ENCODE measurements around the gene NUCKS1.

Gene NUCKS1

DNA sequence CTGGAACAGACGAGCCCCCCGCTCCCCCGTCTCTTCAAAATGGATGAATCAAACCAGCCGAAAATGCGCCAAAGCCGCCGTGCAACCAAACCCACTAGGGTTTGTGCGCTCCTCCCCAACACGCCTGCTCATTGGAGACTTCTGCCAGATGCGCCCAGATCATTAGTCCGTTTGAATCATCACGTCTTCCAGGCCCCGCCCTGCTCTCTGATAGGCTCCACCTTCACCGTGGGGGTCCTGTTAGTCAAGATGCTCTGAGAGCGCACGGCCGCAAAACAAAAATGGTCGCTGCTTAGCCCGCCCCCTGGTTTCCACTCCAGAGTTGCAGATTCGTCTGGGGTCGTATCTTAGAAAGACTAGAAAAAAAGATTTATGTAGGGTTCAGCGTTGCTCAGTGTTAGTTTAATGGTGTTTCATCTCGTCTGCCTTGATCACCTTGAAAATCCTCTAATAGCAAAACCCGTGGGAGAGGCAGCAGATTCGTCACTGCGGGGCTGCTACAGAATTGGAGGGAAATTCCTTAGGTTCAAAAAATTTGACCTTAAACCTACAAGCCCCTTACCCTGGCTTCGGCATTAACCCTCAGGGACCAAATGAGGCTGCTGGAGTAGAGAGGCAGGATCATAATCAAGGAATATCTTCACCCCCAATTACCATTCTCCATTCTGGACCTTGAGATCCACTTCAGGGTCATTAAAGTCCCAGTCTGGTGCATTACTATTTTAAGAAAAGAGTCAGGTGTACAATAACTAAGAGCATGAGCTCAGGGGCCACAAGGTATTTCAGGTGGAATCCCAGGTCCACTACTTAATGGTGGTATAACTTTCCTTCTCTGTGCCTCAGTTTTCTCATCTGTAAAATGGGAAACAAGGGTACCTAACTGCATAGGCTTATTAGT, at the start of gene NUCKS1:
TSS of gene NUCKS1 (minus strand) at position 45 of the 898 bp plus-strand sequence. CDS start 209 bp downstream, outside the sequence.
- peak; percentile 96 to 97 for DNase-seq

GRCh38 chr1:205798577-205798976, 48.6 kb upstream of the NUCKS1 start:
- no peak for DNase-seq

DNA sequence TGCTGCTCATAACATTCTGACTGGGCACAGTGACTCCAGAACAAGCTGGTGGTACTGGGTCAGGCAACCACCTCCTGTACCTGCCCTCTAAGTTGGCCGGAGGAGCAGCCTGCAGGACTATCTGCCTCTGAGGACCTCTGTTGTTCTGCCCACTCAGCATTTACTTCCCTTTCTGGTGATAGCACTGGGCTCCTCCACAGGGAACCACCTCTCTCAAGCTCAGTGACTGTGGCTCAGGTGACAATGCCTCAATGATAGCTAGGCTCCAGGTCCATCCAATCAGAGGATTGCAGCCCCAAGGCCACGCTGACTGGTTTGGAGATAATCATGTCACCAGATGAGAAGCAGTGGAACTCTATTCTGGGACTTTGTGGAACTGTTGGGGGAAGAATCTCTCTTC, 47.2 kb upstream of the NUCKS1 start:
- DNase-seq: no peak

GRCh38 chr1:205794011-205794730, 44.2 kb upstream of the NUCKS1 start:
- DNase-seq: no peak

DNA sequence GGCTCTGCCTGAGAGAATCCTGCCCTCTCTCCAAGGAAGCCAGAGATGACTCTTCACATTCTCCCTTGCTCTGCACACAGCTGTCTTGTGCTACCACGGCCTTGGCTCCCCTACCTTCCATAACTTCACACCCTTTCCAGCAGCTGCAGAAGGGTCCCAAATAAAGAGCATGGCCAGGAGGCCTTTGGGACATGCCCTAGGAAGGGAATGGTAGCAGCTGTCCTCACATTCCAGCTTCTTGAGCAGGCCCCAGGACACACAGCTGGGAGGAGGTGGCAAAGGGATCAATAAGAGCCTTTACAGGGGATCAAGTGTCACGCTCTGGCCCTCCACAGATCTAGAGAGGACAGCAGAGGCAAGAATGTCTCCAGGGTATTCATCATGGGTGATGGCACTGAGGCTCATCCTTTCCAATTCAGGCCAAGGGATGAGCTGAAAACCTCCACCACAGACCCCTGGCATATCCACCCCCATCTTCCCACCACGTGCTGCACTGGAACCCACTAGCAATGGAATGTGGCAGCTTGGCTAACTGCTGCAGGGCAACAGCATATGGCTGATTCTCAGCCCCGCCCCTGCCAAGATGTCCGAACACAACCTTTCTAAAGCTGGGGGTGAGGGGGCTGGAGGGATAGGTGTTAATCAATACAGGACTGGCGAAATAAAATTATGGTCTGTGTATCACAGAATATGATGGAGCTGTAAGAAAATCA, 43.1 kb upstream of the NUCKS1 start:
- no peak for DNase-seq

DNA sequence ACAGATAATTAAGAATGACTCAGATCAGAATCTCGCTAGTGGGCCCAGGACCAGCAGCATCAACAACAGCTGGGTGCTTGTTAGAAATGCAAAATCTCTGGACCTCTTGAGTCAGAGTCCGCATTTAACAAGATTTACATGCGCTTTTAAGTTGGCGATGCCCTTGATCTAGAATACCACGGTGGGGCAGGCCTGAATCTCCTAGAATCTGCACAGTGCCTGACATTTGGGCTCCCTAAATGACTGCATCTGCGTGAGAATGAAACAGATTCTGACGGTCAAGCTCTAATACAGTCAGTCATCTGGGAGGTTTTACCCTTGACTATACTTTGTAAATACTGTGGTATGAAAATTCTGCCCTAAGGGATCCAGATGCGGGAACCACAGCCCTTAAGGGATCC, 42.5 kb upstream of the NUCKS1 start:
- DNase-seq: no peak

DNA sequence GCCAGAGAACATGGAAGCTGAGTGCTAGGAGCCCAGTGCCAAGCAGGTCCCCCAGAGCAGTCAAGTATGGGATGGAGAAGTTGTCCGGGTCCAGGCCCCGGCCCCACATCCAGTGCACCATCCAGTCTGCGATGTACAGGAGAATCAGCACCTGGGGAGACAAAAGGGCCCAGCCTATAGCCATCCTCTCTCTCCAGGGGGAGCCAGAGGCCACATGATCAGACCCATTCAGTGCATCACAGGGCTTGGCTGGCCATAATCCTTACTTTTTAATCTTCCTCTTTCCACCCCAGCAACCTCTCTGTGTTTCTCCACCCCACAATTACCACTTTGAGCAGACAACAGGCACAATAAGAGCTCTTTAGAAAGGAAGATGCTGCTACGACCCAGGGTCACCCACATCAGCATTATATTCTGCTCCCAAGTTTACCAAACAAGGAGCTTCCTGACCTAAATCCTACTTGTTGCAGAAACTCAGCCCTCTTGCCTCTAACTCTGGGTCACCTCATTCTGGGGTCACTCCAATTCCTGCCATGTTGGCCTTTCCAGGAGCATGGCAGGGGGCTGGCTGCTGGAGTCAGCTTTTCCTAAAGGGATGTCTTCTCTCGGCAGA, 41.7 kb upstream of the NUCKS1 start:
- peak; percentile 66 to 68 for DNase-seq

- DNase-seq: no peak
These were observed 37.4 kb upstream of the NUCKS1 start for GRCh38 chr1:205787287-205787916.

- no peak for DNase-seq
These were observed 36.6 kb upstream of the NUCKS1 start for GRCh38 chr1:205786601-205787000.

- no peak for DNase-seq
These were observed 35.5 kb upstream of the NUCKS1 start for GRCh38 chr1:205785446-205785845.

DNA sequence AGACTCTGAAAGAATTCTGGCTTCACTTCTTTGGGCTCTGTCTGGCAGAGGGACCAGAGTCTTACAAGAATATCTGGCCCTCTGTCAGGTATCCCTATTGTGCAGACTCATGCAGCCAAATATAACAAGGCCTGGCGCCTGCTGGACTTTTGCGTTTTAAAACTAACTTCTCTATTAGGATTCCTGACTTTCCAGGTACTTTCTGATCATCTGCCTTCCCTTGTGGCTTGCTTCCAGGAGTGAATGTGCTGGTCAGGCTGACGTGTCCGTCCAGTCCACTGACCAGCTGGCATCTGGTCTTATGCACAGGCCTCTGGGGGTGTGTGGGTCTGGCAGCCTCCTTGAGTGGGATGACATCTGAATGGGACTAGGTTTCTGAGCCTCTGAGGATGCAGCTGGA, 33.9 kb upstream of the NUCKS1 start:
- no peak for DNase-seq

DNA sequence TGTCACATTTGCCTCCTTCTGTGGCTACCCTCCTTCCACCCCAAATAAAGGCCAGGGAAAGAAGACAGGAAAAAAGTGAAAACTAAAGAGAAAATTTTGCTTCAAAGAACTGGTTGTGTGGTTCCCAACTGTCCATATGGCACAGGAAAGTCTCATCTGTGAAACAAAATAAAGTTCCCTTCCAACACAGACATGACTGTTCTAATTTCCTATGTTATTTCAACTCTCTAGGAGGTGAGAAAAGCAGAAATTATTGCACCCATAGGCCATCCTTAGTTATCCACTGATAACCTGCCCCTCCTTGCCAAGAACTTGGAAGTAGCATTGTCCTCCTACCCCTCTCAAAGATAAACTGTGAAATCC, 33.4 kb upstream of the NUCKS1 start:
- DNase-seq: no peak

DNA sequence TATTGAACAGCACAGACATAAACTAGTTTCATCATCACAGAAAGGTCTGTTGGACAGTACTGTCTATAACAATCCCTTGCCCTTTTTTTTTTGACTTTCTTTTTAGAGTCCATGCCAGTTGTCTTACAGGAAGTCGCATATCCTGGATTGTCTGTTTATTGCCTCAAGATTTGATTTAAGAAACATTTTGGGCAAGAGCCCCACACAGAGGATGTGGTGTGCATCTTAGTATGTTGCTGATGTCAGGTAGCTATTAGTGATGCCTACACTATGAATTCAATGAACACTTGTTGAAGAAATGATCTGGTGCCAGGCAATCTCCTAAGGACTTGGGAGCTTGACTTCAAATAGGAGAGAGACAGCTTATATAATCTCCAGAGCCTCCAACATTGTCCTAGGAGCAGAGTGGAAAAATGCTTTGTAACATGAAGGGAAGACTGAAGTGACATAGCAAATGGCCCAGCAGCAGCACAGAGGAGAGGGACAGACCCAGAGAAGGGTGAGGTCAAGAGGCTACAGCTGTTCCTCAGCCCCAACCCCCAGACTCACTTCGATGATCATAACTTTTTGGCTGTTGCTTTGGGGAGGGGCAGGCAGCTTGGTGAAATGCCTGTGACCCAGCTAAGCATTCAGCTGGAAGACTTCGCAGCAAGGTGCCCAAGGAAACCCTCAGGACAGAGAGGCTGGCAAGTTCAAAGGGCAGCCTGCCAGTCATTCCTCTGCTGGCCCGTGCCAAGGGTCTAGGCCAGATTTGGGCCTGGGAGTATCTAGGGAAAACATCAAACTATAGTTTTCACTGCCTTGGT, 32.8 kb upstream of the NUCKS1 start:
- no peak for DNase-seq

DNA sequence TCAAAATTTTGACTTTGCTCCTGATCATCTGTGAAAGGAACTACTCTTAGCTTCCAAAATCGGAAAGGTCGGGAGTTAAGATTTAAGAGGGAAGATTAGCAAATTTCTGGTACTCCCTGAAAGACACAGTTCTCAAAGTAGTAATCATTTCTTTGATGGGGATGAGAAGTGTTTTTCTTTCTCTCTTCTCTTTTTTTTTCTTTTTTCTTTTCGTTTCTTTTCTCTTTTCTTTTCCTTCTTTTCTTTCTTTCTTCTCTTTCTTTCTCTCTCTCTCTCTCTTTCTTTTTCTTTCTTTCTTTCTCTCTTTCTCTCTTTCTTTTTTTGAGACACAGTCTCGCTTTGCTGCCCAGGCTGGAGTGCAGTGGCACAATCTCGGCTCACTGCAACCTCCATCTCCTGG, 30.4 kb upstream of the NUCKS1 start:
- no peak for DNase-seq

DNA sequence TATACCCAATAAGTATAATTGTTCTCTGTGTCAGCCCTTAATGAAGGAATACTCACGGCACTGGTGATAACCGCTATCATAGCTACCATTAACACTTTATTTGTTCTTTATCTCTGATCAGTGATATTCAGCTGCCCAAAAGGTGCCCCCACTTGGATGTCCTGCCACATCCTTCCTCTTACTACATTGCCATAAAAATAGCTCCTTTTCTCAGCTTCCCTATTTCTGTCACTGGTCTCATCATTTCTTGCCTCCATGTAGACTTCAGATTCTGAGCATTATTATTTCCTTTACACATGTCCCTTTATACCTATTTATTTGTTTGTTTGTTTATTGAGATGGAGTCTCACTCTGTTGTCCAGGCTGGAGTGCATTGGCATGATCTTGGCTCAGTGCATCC, 28.0 kb upstream of the NUCKS1 start:
- DNase-seq: no peak

DNA sequence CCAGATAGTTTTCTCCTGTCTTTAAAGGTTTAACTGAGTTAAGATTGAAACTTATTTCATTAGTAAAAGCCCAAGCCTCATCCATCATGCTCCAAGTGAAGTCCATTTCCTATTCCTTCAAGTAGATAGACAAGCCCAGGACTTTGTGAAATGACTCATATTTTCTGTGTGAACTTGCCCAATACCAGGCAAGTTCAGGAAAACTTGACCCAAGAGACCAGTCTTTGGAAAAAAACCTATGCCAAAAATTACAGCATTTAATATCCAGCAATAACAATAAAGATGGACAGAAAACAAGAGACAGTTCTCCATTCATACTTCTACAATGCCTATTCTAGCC, 25.7 kb upstream of the NUCKS1 start:
- no peak for DNase-seq

DNA sequence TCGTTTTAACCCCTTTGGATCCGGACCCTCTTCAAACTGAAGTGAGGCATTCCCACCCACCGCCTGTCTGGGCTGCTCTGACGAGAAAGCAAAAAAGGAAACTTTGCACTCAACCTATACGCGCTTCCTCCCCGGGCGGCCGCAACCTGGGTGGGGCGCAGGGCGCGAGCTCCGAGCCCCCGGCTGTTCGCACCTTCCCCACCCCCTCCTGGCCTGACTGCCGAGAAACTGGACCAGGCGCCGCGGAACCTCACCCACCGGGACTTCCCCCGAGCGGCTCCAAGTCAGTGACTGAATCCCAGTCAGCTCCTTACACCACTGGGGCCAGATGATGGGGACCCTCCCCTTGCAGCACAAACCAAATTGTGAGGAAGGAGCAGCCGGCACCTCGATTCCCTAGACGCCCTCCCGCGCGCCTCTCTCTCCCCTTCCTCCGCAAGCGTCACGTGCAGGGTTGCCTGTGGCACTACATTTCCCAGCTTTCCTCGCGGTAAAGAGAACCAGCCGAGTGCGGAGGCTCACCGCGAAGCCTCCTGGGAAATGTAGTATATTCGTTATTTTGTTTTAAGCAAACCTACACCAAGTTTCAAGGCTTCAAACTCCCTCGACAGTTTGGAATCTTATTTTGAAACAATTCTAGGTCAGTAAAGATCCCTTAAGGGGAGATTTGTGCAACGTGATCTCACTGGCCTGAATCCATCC, 25.2 kb upstream of the NUCKS1 start, which contains the start of gene RAB29:
TSS of gene RAB29 (minus strand) at position 468 of the 702 bp plus-strand sequence. CDS start 526 bp downstream, outside the sequence.
- peak; percentile 84 to 85 for DNase-seq

DNA sequence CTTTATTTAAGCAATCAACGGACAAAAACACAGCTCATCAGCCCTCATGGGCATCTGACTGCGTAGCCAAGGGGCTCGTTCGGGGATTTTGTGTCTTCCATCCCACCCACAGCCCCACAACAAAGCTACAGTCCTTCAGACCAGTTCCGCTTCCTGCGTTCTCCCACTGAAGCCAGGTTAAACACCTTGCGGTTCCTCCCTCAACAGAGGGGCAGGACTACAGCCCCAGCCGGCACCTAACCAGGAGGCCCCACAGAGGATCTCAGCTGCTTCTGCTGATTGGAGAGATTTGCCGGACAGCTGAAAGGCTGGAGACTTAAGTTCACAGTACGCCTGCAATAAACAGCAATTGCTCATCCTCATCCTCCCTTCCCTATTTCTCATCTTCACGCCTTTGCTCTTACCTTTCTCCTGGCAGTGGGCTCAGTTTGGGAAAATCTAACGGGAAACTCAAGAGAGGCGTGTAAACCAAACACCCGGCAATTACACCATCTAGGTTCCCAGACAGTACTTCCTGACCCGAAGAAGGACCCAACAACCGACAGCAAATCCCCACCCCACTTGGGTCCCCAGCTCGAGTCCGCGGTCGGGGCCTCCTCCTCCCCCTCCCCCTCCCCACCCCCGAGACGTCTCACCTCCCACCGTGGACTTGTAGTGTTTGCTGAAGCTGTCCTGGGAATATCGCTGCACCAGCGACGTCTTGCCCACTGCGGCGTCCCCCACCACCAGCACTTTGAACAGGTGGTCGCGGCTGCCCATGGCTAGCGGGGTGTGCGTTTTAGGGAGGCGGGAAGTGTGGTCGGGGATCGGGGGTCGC, 24.4 kb upstream of the NUCKS1 start:
- peak; percentile 58 to 67 for DNase-seq

DNA sequence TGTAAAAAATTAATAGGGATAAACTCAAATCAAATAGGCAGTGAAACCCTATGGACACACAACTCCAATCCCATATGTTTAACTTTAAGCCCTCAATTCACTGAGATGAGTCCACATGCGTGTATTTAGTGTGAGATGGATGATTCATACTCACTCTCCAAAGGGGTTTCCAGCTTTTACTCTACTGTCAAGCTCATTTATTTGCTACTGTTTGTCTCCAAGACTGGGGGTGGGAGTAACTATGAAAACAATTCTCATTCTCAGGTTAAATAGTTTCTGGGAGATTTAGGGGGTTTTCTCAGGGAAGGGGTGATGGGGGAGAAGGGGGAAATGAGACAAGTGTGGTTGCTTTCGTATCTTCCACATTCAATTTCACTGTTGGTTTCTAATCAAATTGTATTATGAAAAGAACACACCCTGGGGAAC, 22.6 kb upstream of the NUCKS1 start:
- DNase-seq: no peak

DNA sequence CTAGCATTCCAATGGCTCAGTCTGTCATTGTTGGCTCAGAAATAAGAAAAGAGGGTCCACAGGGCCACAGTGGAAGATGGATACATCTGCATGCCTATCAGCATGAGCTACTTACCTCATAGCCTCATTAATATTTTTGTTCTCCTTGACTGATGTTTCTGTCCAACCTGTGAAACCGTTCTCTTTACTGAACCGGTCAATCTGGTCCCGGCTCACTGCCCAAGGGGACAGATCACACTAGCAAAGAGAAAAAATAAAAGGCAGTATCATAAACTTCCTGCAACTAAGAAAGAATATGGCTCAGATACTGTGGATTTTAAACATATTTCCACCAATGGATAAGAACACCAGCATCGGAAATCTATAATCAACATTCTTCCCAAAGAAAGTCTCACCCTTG, 20.6 kb upstream of the NUCKS1 start:
- no peak for DNase-seq

Measured in activated T-cell treated with anti-CD3 and anti-CD28 coated beads, Interleukin-2, amount 50 U/mL, for 48 hours (primary cell).